K562 (cell line): ENCODE data around the gene CD109. TPM values are rescaled to one million over a fixed set of nuclear protein-coding genes. Genes with fewer than 3 reads are reported as not detected.

Source experiments
- ATAC-seq: fragments of 200-7000 bp; cut with Tn5 transposase; 3 replicates; pipeline ENCODE4 v1.9.1; 2020; ENCODE audit warnings: moderate library complexity
- BruUV-seq: library from RNA; stranded (reverse); fragments of 400-500 nt; replicated peaks from 2 replicates; lab custom pipeline; 2021; lab: Mats Ljungman, UMichigan
- CTCF ChIA-PET: fragments of 300-600 bp; formaldehyde crosslinking; extraction: SDS; loops from one replicate; lab custom pipeline; 2021; ENCODE audit warnings: low intra/inter-chr PET ratio; lab: Yijun Ruan, JAX
- POLR2A ChIA-PET: fragments of 300-600, 350-650 bp; sonication (Branson Sonifier 250); formaldehyde crosslinking; extraction: SDS; loops from one replicate; lab custom pipeline; 2021; ENCODE audit warnings: antibody characterized with exemption, inconsistent platforms; lab: Yijun Ruan, JAX
- DNase-seq, 4 experiments: peaks; one replicate each; pipeline versions ENCODE4 v3.0.0 to v3.0.0-alpha.2; 2011 to 2018; ENCODE audit warnings: low spot score in 3 of 4, mixed read lengths in 3 of 4; ENCODE audit errors: extremely low read depth in 1 of 4
- FAIRE-seq: peaks from 2 replicates; lab custom pipeline; 2011; peaks lifted over from hg19 to GRCh38; lab: Jason Lieb, UNC
- H2AFZ ChIP-seq: 2 replicates; pipeline ENCODE4 v1.6.0; 2011; ENCODE audit warnings: low read depth, low read length, control low read depth, inconsistent platforms
- H3K27ac ChIP-seq: fragments of 200-600 bp; 3 replicates; pipeline ENCODE4 v1.8.0; 2011; ENCODE audit warnings: low read depth, mild to moderate bottlenecking, control low read depth, inconsistent platforms, low read length, moderate library complexity, mixed read lengths; ENCODE audit errors: extremely low read depth
- H3K27me3 ChIP-seq, 2 experiments: fragments of 300-600 bp in 1 of 2; 2 replicates in 1 of 2; 3 replicates in 1 of 2; pipeline versions ENCODE4 v1.6.0 to v1.8.0; 2011; ENCODE audit warnings: inconsistent platforms in 2 of 2, low read length in 2 of 2, mild to moderate bottlenecking in 1 of 2, mixed read lengths in 1 of 2, moderate library complexity in 1 of 2; ENCODE audit not compliant: control insufficient read depth in 2 of 2, insufficient read depth in 2 of 2
- H3K36me3 ChIP-seq: fragments of 300-600 bp; 3 replicates; pipeline ENCODE4 v1.8.0; 2011; ENCODE audit warnings: mild to moderate bottlenecking, low read length, inconsistent platforms; ENCODE audit not compliant: control insufficient read depth, insufficient read depth
- H3K4me1 ChIP-seq, 2 experiments: fragments of 200-600 bp in 1 of 2; replicated peaks in 1 of 2; 2 replicates in 1 of 2; 3 replicates in 1 of 2; pipeline versions ENCODE4 v1.5.1 to v1.8.0; 2011; ENCODE audit warnings: inconsistent platforms in 2 of 2, low read length in 2 of 2, mild to moderate bottlenecking in 1 of 2, mixed read lengths in 1 of 2, moderate library complexity in 1 of 2; ENCODE audit not compliant: control insufficient read depth in 2 of 2, insufficient read depth in 2 of 2
- H3K4me2 ChIP-seq: 2 replicates; pipeline ENCODE4 v1.6.1; 2011; ENCODE audit warnings: low read length, control low read depth, inconsistent platforms, mixed read lengths; ENCODE audit not compliant: insufficient read depth
- H3K4me3 ChIP-seq: fragments of 200-600 bp; sonication (generic), shearing (Covaris generic); 2 replicates; pipeline ENCODE4 v1.5.1; 2016; ENCODE audit warnings: control low read depth, inconsistent platforms
- H3K79me2 ChIP-seq: fragments of 200-600 bp; 3 replicates; pipeline ENCODE4 v1.8.0; 2011; ENCODE audit warnings: low read length, inconsistent platforms; ENCODE audit not compliant: control insufficient read depth, insufficient read depth
- H3K9ac ChIP-seq, 2 experiments: 2 replicates each; pipeline versions ENCODE4 v1.6.0 to v1.6.1; 2011; ENCODE audit warnings: low read depth in 2 of 2, low read length in 2 of 2, control low read depth in 1 of 2, inconsistent platforms in 1 of 2, mild to moderate bottlenecking in 1 of 2, mixed read lengths in 1 of 2; ENCODE audit not compliant: insufficient read depth in 1 of 2
- H3K9me1 ChIP-seq: one replicate; pipeline ENCODE4 v1.6.0; 2011; ENCODE audit warnings: inconsistent platforms, mild to moderate bottlenecking, low read length, moderate library complexity; ENCODE audit not compliant: control insufficient read depth, insufficient read depth
- H3K9me3 ChIP-seq: replicated peaks from 2 replicates; pipeline ENCODE4 v1.5.1; 2011; ENCODE audit warnings: low read depth, low read length, inconsistent platforms; ENCODE audit not compliant: control insufficient read depth, insufficient read depth
- H4K20me1 ChIP-seq: replicated peaks from 2 replicates; pipeline ENCODE4 v1.6.1; 2011; ENCODE audit warnings: low read length, inconsistent platforms, mixed read lengths; ENCODE audit not compliant: control insufficient read depth, insufficient read depth
- BMI1 ChIP-seq: fragments of 150-350 bp; IDR thresholded peaks from 2 replicates; pipeline ENCODE4 v1.6.1; 2014; ENCODE audit warnings: low read length
- BRD4 ChIP-seq: fragments of 200-600 bp; sonication (generic); IDR thresholded peaks from 2 replicates; pipeline ENCODE4 v1.6.1; 2017; ENCODE audit warnings: inconsistent platforms
- HMGN3 ChIP-seq: IDR thresholded peaks from 2 replicates; pipeline ENCODE4 v1.6.1; 2011; ENCODE audit warnings: borderline replicate concordance, low read depth, mild to moderate bottlenecking, mixed read lengths, low read length; ENCODE audit not compliant: insufficient read length; ENCODE audit errors: extremely low read depth
- KHSRP ChIP-seq: fragments of 450-650 bp; IDR thresholded peaks from 2 replicates; pipeline ENCODE4 v1.6.1; 2017
- KLF1 ChIP-seq: fragments of 450-650 bp; IDR thresholded peaks from 2 replicates; pipeline ENCODE4 v1.6.1; 2016; ENCODE audit warnings: missing genetic modification characterization, missing compliant biosample characterization
- MBD2 ChIP-seq: sonication (generic); IDR thresholded peaks from 2 replicates; pipeline ENCODE4 v1.6.1; 2016; ENCODE audit warnings: low read depth, borderline replicate concordance
- NFXL1 ChIP-seq: fragments of 450-650 bp; formaldehyde crosslinking; IDR thresholded peaks from 2 replicates; pipeline ENCODE4 v1.4.0; 2021; ENCODE audit warnings: mild to moderate bottlenecking
- PML ChIP-seq: IDR thresholded peaks from 2 replicates; pipeline ENCODE4 v1.6.1; 2012; ENCODE audit warnings: low read length, inconsistent platforms
- POLR2H ChIP-seq: IDR thresholded peaks from 2 replicates; pipeline ENCODE4 v1.6.1; 2016; ENCODE audit warnings: missing genetic modification characterization, low read depth, mild to moderate bottlenecking, control low read depth, missing compliant biosample characterization, moderate library complexity
- SRF ChIP-seq, 2 experiments: fragments of 250-450, 450-650 bp in 1 of 2; sonication (Bioruptor Pico) in 1 of 2; sonication (generic) in 1 of 2; formaldehyde crosslinking; IDR thresholded peaks; 2 replicates each; pipeline versions ENCODE4 v1.5.0 to v1.5.1; 2020 to 2022; ENCODE audit warnings: mild to moderate bottlenecking in 1 of 2, missing genetic modification reagents in 1 of 2
- U2AF2 ChIP-seq: fragments of 200-400 bp; formaldehyde crosslinking; optimal IDR thresholded peaks from 2 replicates; pipeline ENCODE3; 2017; ENCODE audit warnings: low read depth, mild to moderate bottlenecking, low read length
- XRCC5 ChIP-seq: fragments of 200-400 bp; formaldehyde crosslinking; IDR thresholded peaks from 2 replicates; pipeline ENCODE4 v1.6.1; 2017; ENCODE audit warnings: low read depth, mild to moderate bottlenecking, low read length
- ZNF124 ChIP-seq: sonication (generic); formaldehyde crosslinking; IDR thresholded peaks from 2 replicates; pipeline ENCODE4 v1.8.1; 2022; ENCODE audit warnings: missing genetic modification reagents
- ZNF444 ChIP-seq: fragments of 250-450 bp; sonication (Bioruptor Pico); IDR thresholded peaks from 2 replicates; pipeline ENCODE4 v1.4.0; 2020; ENCODE audit warnings: mild to moderate bottlenecking, moderate library complexity
- ZNF561 ChIP-seq: fragments of 450-650 bp; formaldehyde crosslinking; conservative IDR thresholded peaks from 2 replicates; pipeline ENCODE4 v1.4.0; 2020; ENCODE audit warnings: mild to moderate bottlenecking, moderate library complexity
- ZNF830 ChIP-seq: fragments of 250-450 bp; sonication (Bioruptor Pico); IDR thresholded peaks from 2 replicates; pipeline ENCODE4 v1.5.0; 2021; ENCODE audit warnings: mild to moderate bottlenecking
- WGBS: fragments of 100-300 bp; shearing (Covaris generic); methylation state at CpG from one replicate; pipeline ENCODE4 v1.1.6; 2016; ENCODE audit warnings: low coverage, mixed read lengths; ENCODE audit not compliant: insufficient coverage; ENCODE audit errors: missing lambda C conversion rate; 5-methylcytosine and 5-hydroxymethylcytosine counted together
- in situ Hi-C: fragments of 300-500 bp; cut with MboI; formaldehyde crosslinking; loops from 4 replicates; pipeline ENCODE4 v1.15.0; 2018; ENCODE audit warnings: inconsistent platforms, mixed read lengths
- intact Hi-C: fragments of 100-400 bp; cut with micrococcal nuclease; formaldehyde crosslinking; loops from 2 replicates; pipeline ENCODE4 v1.14.2; 2022
- polyA plus RNA-seq, 8 experiments: library from polyadenylated mRNA; depleted of rRNA in 4 of 8; stranded (reverse) in 5 of 8; unstranded in 3 of 8; fragments of >200 nt; fragmentation: Nextera tagmentation in 2 of 8; fragmentation: Illumina TruSeq in 1 of 8; extraction: Ambion mirVana in 2 of 8; extraction: Trizol in 1 of 8; gene quantifications; 2 replicates each; pipeline versions ENCODE4 v1.2.1 to v1.2.3, GENCODE V29; 2011 to 2014; ENCODE audit warnings: inconsistent platforms in 1 of 8, missing spikeins in 1 of 8
- total RNA-seq, 7 experiments: library from RNA; depleted of rRNA in 6 of 7; stranded (reverse); fragments of >200 nt in 6 of 7; fragmentation: Illumina TruSeq in 2 of 7; extraction: Trizol in 2 of 7; gene quantifications; 2 replicates each; pipeline versions ENCODE4 v1.2.1 to v1.2.3, GENCODE V29; 2011 to 2021; ENCODE audit warnings: low replicate concordance in 1 of 7
- TF ChIP-seq, protein P1 (sequence below): fragments of 450-650 bp; conservative IDR thresholded peaks from 2 replicates; pipeline ENCODE4 v1.6.1; 2016; ENCODE audit warnings: missing genetic modification characterization, low read depth, mild to moderate bottlenecking, control low read depth, missing compliant biosample characterization

Gene CD109
- total and polyA plus RNA-seq, 9 of the 15 experiments (the other 6 are each of a cell fraction or from before 2014, with no cell fraction given) = under 0.01 to 0.22 (median 0.11) TPM

DNA sequence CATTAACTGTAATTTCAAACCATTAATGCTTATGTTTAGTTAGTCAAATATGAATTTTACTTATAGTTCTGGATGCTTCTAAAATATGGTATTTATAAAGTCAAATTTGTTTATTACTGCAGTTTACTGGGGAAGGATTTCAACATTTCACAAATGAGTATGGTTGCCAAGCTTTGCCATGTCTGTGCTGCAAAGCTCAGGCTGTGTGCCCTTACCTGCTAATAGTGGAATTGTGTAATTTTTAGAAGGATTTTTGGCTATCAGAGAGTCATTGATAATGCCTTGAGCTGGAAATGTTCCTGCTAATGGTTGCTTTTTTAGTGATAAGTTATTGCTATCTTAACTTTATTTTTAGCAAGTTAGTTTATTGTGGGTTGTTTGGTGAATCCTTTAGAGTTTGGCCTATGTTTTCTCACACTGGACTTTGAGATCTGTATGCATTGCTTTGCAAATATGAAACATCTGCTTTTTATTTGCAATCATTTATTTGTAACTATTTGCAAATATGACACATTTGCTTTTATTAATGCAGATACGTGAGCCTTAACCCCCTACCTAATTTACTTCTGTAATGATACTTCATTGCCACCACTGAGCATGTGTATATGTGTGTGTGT, 105.8 kb downstream of the CD109 start:
- no peak for TF ChIP-seq BRD4
- TF ChIP-seq MBD2 = no peak
- no peak for TF ChIP-seq ZNF124 (CRISPR knock-in tag)
- no peak for TF ChIP-seq POLR2H
- no peak for TF ChIP-seq SRF (CRISPR knock-in tag; IDR thresholded peaks at IDR 0.05)
- no peak for TF ChIP-seq PML
- no peaks in the 10 kb centered on the region for H3K9me1 ChIP-seq
- H3K36me3 ChIP-seq = no peaks in the 10 kb centered on the region
- WGBS = 0% methylated on average over 1 of the region's 1 CpG
- in situ Hi-C loops = no loop called here
- H3K27ac ChIP-seq = no peak overlapping the region
- ATAC-seq (no peak), FAIRE-seq (no peak), DNase-seq (no peak)
- no peaks in the 10 kb centered on the region for H3K4me1 ChIP-seq
- no peaks in the 10 kb centered on the region for H4K20me1 ChIP-seq
- H3K4me2 ChIP-seq = no peak overlapping the region
- H3K4me3 ChIP-seq = no peak overlapping the region
- POLR2A ChIA-PET = no interaction called here
- BruUV-seq = no TSS peak
- H3K9ac ChIP-seq = no peak overlapping the region
- H3K9me3 ChIP-seq = no peaks in the 10 kb centered on the region
- intact Hi-C loops = loop anchor here (5.0 kb wide), 1 partner anchor 1406 kb away; the partner anchor contains the start of gene COL12A1
- H3K79me2 ChIP-seq = no peaks in the 10 kb centered on the region
- H2AFZ ChIP-seq = no peak overlapping the region
- CTCF ChIA-PET = no interaction called here
- H3K27me3 ChIP-seq = no peaks in the 10 kb centered on the region

DNA sequence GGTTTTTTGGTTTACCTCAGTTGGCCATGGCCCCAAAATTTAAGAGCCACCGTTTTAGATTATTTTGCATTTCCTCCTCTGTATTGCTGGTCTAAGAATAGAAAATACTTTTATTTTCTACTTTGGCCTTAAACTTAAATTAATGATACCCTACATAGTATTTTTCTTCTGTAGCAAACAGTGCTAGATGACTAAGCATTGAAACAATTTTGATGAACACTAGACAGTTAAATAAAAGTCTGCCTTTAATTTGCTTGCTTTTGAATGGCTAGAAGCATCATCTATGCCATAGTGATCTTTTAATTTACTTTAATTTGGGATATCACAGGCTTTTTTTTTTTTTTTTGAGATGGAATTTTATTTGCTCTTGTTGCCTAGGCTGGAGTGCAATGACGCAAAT, 106.4 kb downstream of the CD109 start:
- CTCF ChIA-PET = no interaction called here
- POLR2A ChIA-PET = no interaction called here
- no peak overlapping the region for H3K4me2 ChIP-seq
- TF ChIP-seq NFXL1 (CRISPR knock-in tag) (no peak), ZNF830 (CRISPR knock-in tag) (no peak), MBD2 (no peak), BMI1 (no peak), ZNF444 (CRISPR knock-in tag) (no peak), XRCC5 (no peak), KLF1 (tag) (no peak), KHSRP (no peak), U2AF2 (no peak), ZNF561 (CRISPR knock-in tag) (no peak), HMGN3 (no peak)
- TF ChIP-seq, protein P1, sequence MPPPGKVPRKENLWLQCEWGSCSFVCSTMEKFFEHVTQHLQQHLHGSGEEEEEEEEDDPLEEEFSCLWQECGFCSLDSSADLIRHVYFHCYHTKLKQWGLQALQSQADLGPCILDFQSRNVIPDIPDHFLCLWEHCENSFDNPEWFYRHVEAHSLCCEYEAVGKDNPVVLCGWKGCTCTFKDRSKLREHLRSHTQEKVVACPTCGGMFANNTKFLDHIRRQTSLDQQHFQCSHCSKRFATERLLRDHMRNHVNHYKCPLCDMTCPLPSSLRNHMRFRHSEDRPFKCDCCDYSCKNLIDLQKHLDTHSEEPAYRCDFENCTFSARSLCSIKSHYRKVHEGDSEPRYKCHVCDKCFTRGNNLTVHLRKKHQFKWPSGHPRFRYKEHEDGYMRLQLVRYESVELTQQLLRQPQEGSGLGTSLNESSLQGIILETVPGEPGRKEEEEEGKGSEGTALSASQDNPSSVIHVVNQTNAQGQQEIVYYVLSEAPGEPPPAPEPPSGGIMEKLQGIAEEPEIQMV (tag) = no peak

More for the DNA sequence above, 106.4 kb downstream of the CD109 start:
- Histone ChIP-seq H3K9ac (no peak overlapping the region), H4K20me1 (no peaks in the 10 kb centered on the region), H3K27me3 (no peaks in the 10 kb centered on the region), H3K4me3 (no peak overlapping the region), H3K27ac (no peak overlapping the region), H2AFZ (no peak overlapping the region), H3K36me3 (no peaks in the 10 kb centered on the region), H3K9me1 (no peaks in the 10 kb centered on the region), H3K79me2 (no peaks in the 10 kb centered on the region), H3K9me3 (no peaks in the 10 kb centered on the region), H3K4me1 (no peaks in the 10 kb centered on the region)
- no peak for ATAC-seq
- in situ Hi-C loops (no loop called here), intact Hi-C loops (loop anchor here (5.0 kb wide), 1 partner anchor 1405 kb away; the partner anchor contains the start of gene COL12A1)
- no peak for DNase-seq
- BruUV-seq = no TSS peak
- 0% methylated on average over 2 of the region's 2 CpGs for WGBS
- FAIRE-seq = no peak
